ENCODE results near the gene OCA2. TPM values are rescaled to one million over a fixed set of nuclear protein-coding genes. Genes with fewer than 3 reads are reported as not detected.

The OCA2 gene
- total and polyA plus RNA-seq, 2 donors from 2014 or later, result 0.45 to 2.5 TPM

GRCh38 chr15:28068930-28069329 is 30.2 kb downstream of the OCA2 start:
- FAIRE-seq, result no peak
- Histone ChIP-seq H3K9ac (ENCODE audit: low read length in 3 of 3) (no peak overlapping the region), H3K4me1 (ENCODE audit: control insufficient read depth in 2 of 3, insufficient read depth in 2 of 3, low read depth in 1 of 3, low read length in 3 of 3) (no peaks in the 10 kb centered on the region), H3K36me3 (ENCODE audit: control insufficient read depth in 2 of 3, insufficient read depth in 3 of 3, low read length in 3 of 3) (no peaks in the 10 kb centered on the region), H3K9me3 (ENCODE audit: control insufficient read depth in 2 of 3, insufficient read depth in 1 of 3, low read length in 3 of 3) (no peaks in the 10 kb centered on the region), H3K27ac (ENCODE audit: low read depth in 2 of 2, low read length in 2 of 2) (no peak overlapping the region), H3K4me3 (ENCODE audit: low read length in 3 of 3) (no peak overlapping the region), H3K27me3 (ENCODE audit: control insufficient read depth, insufficient read depth, low read length) (no peaks in the 10 kb centered on the region)
- DNase-seq, result no peak
- intact Hi-C loops (cut with DNase I), result no loop called here
- TF ChIP-seq, protein P1, sequence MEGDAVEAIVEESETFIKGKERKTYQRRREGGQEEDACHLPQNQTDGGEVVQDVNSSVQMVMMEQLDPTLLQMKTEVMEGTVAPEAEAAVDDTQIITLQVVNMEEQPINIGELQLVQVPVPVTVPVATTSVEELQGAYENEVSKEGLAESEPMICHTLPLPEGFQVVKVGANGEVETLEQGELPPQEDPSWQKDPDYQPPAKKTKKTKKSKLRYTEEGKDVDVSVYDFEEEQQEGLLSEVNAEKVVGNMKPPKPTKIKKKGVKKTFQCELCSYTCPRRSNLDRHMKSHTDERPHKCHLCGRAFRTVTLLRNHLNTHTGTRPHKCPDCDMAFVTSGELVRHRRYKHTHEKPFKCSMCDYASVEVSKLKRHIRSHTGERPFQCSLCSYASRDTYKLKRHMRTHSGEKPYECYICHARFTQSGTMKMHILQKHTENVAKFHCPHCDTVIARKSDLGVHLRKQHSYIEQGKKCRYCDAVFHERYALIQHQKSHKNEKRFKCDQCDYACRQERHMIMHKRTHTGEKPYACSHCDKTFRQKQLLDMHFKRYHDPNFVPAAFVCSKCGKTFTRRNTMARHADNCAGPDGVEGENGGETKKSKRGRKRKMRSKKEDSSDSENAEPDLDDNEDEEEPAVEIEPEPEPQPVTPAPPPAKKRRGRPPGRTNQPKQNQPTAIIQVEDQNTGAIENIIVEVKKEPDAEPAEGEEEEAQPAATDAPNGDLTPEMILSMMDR (IDR thresholded peaks at IDR 0.05; ENCODE audit: borderline replicate concordance, extremely low read depth, insufficient read depth), result no peak

DNA sequence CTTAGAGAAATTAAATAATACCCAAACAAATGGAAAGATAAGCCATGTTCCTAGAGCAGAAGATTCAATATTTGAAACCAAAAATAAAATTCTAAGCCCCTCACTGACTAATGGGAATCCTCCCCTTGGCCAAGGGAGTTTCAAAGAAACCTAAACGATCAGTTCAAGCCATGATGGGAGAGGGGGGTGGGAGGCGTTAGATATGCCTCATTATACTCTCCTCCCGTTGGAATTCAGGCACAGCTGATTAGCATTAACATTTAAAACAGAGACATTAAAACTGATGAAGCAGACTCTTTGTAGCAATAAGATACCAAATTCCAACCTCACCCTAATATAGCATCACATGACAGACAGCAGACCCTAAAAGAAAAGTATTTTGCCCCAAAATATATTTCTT is 32.9 kb downstream of the OCA2 start:
- H3K27me3 ChIP-seq (ENCODE audit: control insufficient read depth, insufficient read depth, low read length), result no peaks in the 10 kb centered on the region
- no peaks in the 10 kb centered on the region for H3K9me3 ChIP-seq (ENCODE audit: control insufficient read depth in 2 of 3, insufficient read depth in 1 of 3, low read length in 3 of 3)
- H3K4me3 ChIP-seq (ENCODE audit: low read length in 3 of 3), result no peak overlapping the region
- H3K4me1 ChIP-seq (ENCODE audit: control insufficient read depth in 2 of 3, insufficient read depth in 2 of 3, low read depth in 1 of 3, low read length in 3 of 3), result no peaks in the 10 kb centered on the region
- FAIRE-seq, result no peak
- TF ChIP-seq, protein P1 (IDR thresholded peaks at IDR 0.05; ENCODE audit: borderline replicate concordance, extremely low read depth, insufficient read depth), result no peak
- no peak for DNase-seq
- intact Hi-C loops (cut with DNase I), result no loop called here
- no peak overlapping the region for H3K9ac ChIP-seq (ENCODE audit: low read length in 3 of 3)
- no peak overlapping the region for H3K27ac ChIP-seq (ENCODE audit: low read depth in 2 of 2, low read length in 2 of 2)
- no peaks in the 10 kb centered on the region for H3K36me3 ChIP-seq (ENCODE audit: control insufficient read depth in 2 of 3, insufficient read depth in 3 of 3, low read length in 3 of 3)

DNA sequence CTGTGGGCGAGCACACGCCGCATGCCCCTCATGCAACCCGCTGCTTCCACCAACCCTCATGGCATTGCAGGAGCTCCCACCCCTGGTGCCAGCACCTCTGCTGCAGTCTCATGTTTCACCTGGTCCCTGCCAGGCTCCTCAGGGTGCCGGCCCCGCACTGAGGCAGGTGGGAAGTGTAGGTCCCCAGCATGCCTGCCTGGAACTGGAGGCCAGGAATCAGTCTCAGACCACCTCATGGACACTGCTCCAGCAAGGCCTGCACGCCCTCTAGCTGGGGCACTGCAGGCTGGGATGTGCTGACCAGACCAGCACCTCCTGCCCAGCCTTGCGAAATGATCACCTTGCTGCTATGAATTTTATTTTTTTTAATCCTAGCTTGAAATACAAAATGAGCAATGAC is 39.1 kb downstream of the OCA2 start:
- Histone ChIP-seq H3K4me3 (ENCODE audit: low read length in 3 of 3) (no peak overlapping the region), H3K9ac (ENCODE audit: low read length in 3 of 3) (no peak overlapping the region), H3K4me1 (ENCODE audit: control insufficient read depth in 2 of 3, insufficient read depth in 2 of 3, low read depth in 1 of 3, low read length in 3 of 3) (no peaks in the 10 kb centered on the region), H3K27me3 (ENCODE audit: control insufficient read depth, insufficient read depth, low read length) (no peaks in the 10 kb centered on the region), H3K27ac (ENCODE audit: low read depth in 2 of 2, low read length in 2 of 2) (no peak overlapping the region), H3K36me3 (ENCODE audit: control insufficient read depth in 2 of 3, insufficient read depth in 3 of 3, low read length in 3 of 3) (no peaks in the 10 kb centered on the region), H3K9me3 (ENCODE audit: control insufficient read depth in 2 of 3, insufficient read depth in 1 of 3, low read length in 3 of 3) (no peaks in the 10 kb centered on the region)
- DNase-seq, result no peak
- TF ChIP-seq, protein P1 (IDR thresholded peaks at IDR 0.05; ENCODE audit: borderline replicate concordance, extremely low read depth, insufficient read depth), result no peak
- FAIRE-seq, result no peak
- intact Hi-C loops (cut with DNase I), result no loop called here

GRCh38 chr15:28058082-28058481 is 41.0 kb downstream of the OCA2 start:
- DNase-seq, result no peak
- Histone ChIP-seq H3K27ac (ENCODE audit: low read depth in 2 of 2, low read length in 2 of 2) (no peak overlapping the region), H3K9me3 (ENCODE audit: control insufficient read depth in 2 of 3, insufficient read depth in 1 of 3, low read length in 3 of 3) (no peaks in the 10 kb centered on the region), H3K36me3 (ENCODE audit: control insufficient read depth in 2 of 3, insufficient read depth in 3 of 3, low read length in 3 of 3) (no peaks in the 10 kb centered on the region), H3K4me3 (ENCODE audit: low read length in 3 of 3) (no peak overlapping the region), H3K27me3 (ENCODE audit: control insufficient read depth, insufficient read depth, low read length) (no peaks in the 10 kb centered on the region), H3K4me1 (ENCODE audit: control insufficient read depth in 2 of 3, insufficient read depth in 2 of 3, low read depth in 1 of 3, low read length in 3 of 3) (no peaks in the 10 kb centered on the region), H3K9ac (ENCODE audit: low read length in 3 of 3) (no peak overlapping the region)
- TF ChIP-seq, protein P1 (IDR thresholded peaks at IDR 0.05; ENCODE audit: borderline replicate concordance, extremely low read depth, insufficient read depth), result no peak
- no peak for FAIRE-seq
- intact Hi-C loops (cut with DNase I), result no loop called here
